PC-9 (cell line): ENCODE data around the gene CDK6. TPM values are rescaled to one million over a fixed set of nuclear protein-coding genes. Genes with fewer than 3 reads are reported as not detected.
A peak's percentile ranks its signal among the peaks of the same experiment; 100 is the strongest.

Experiments
- BruUV-seq: library from RNA; stranded (reverse); fragments of 400-500 nt; replicated peaks from 2 replicates; lab custom pipeline; 2021; lab: Mats Ljungman, UMichigan
- CTCF ChIA-PET: fragments of 300-600 bp; sonication (Branson Sonifier 250); formaldehyde crosslinking; loops from one replicate; lab custom pipeline; 2022; ENCODE audit warnings: antibody characterized with exemption; lab: Charles Lee
- POLR2A ChIA-PET: fragments of 300-600 bp; sonication (Branson Sonifier 250); formaldehyde crosslinking; loops from one replicate; lab custom pipeline; 2022; ENCODE audit warnings: antibody characterized with exemption; ENCODE audit not compliant: unreplicated experiment; lab: Charles Lee
- DNase-seq, 2 experiments: peaks; one replicate each; pipeline versions ENCODE4 v3.0.0 to v3.0.0-alpha.2; 2015 to 2022; ENCODE audit warnings: mixed read lengths in 1 of 2
- H2AFZ ChIP-seq: fragments of 200-600 bp; sonication (generic); 2 replicates; pipeline ENCODE4 v1.8.1; 2017; ENCODE audit warnings: antibody characterized with exemption
- H3F3A ChIP-seq: fragments of 200-600 bp; sonication (generic); 2 replicates; pipeline ENCODE4 v1.8.1; 2017; ENCODE audit warnings: antibody characterized with exemption, mild to moderate bottlenecking, low read depth; ENCODE audit not compliant: insufficient read depth
- H3K27ac ChIP-seq: fragments of 200-600 bp; sonication (generic); 2 replicates; pipeline ENCODE4 v1.6.1; 2016; ENCODE audit warnings: mixed run types
- H3K27me3 ChIP-seq: fragments of 200-600 bp; sonication (generic); 2 replicates; pipeline ENCODE4 v1.6.1; 2016; ENCODE audit warnings: low read depth, mixed run types; ENCODE audit not compliant: insufficient read depth
- H3K36me3 ChIP-seq: fragments of 200-600 bp; sonication (generic); 2 replicates; pipeline ENCODE4 v1.6.1; 2016; ENCODE audit warnings: low read depth, mixed run types
- H3K4me1 ChIP-seq: fragments of 200-600 bp; sonication (generic); replicated peaks from 2 replicates; pipeline ENCODE4 v1.6.1; 2016; ENCODE audit warnings: mixed run types; ENCODE audit not compliant: insufficient read depth
- H3K4me2 ChIP-seq: fragments of 200-600 bp; sonication (generic); 2 replicates; pipeline ENCODE4 v1.6.1; 2017; ENCODE audit warnings: mixed run types
- H3K4me3 ChIP-seq: fragments of 200-600 bp; sonication (generic); 2 replicates; pipeline ENCODE4 v1.6.1; 2016; ENCODE audit warnings: mixed run types
- H3K79me2 ChIP-seq: fragments of 200-600 bp; sonication (generic); 2 replicates; pipeline ENCODE4 v1.6.1; 2017; ENCODE audit warnings: low read depth, mixed run types
- H3K9me2 ChIP-seq: fragments of 200-600 bp; sonication (generic); 2 replicates; pipeline ENCODE4 v1.8.1; 2017; ENCODE audit warnings: mild to moderate bottlenecking; ENCODE audit not compliant: insufficient read depth
- H3K9me3 ChIP-seq: fragments of 200-600 bp; sonication (generic); 2 replicates; pipeline ENCODE4 v1.8.1; 2016; ENCODE audit warnings: low read depth; ENCODE audit not compliant: insufficient read depth
- H4K20me1 ChIP-seq: fragments of 200-600 bp; sonication (generic); 2 replicates; pipeline ENCODE4 v1.8.1; 2017; ENCODE audit not compliant: insufficient read depth
- CTCF ChIP-seq: fragments of 200-600 bp; sonication (generic); conservative IDR thresholded peaks from 2 replicates; pipeline ENCODE4 v1.6.1; 2017; ENCODE audit warnings: mixed run types, antibody characterized with exemption, mild to moderate bottlenecking, moderate library complexity
- EZH2 ChIP-seq: fragments of 200-600 bp; sonication (generic); IDR thresholded peaks from 2 replicates; pipeline ENCODE4 v1.8.0; 2017; ENCODE audit warnings: antibody characterized with exemption, low read depth
- intact Hi-C: fragments of 100-400 bp; cut with micrococcal nuclease; formaldehyde crosslinking; loops from one replicate; pipeline ENCODE4 v1.10.0; 2022; ENCODE audit not compliant: unreplicated experiment
- total RNA-seq: library from RNA; stranded (reverse); gene quantifications from 2 replicates; pipeline ENCODE4 v1.2.3, GENCODE V29; 2021

CDK6 gene
- total RNA-seq, 1 experiment from 2014 or later = 49.5 TPM

- ChIA-PET POLR2A (no interaction called here), CTCF (no interaction called here)
- intact Hi-C loops = no loop called here
- Histone ChIP-seq H3F3A (no peaks in the 10 kb centered on the region), H3K4me2 (no peak overlapping the region), H2AFZ (no peak overlapping the region), H3K4me3 (no peak overlapping the region), H3K27ac (no peak overlapping the region), H3K36me3 (no peaks in the 10 kb centered on the region), H3K27me3 (no peaks in the 10 kb centered on the region), H3K9me2 (no peaks in the 10 kb centered on the region), H4K20me1 (no peaks in the 10 kb centered on the region), H3K4me1 (no peaks in the 10 kb centered on the region), H3K9me3 (no peaks in the 10 kb centered on the region), H3K79me2 (no peaks in the 10 kb centered on the region)
- BruUV-seq = no TSS peak
- DNase-seq = no peak
- no peak for TF ChIP-seq CTCF
- TF ChIP-seq EZH2 = no peak
Measured at GRCh38 chr7:92881091-92881485, 44.7 kb upstream of the CDK6 start.

GRCh38 chr7:92880212-92881090, 44.1 kb upstream of the CDK6 start:
- no peaks in the 10 kb centered on the region for H3K4me1 ChIP-seq
- H4K20me1 ChIP-seq = no peaks in the 10 kb centered on the region
- H3K27ac ChIP-seq = no peak overlapping the region
- no peaks in the 10 kb centered on the region for H3K36me3 ChIP-seq
- no peaks in the 10 kb centered on the region for H3K9me2 ChIP-seq
- ChIA-PET POLR2A (no interaction called here), CTCF (no interaction called here)
- no peak overlapping the region for H3K4me2 ChIP-seq
- intact Hi-C loops = no loop called here
- no peaks in the 10 kb centered on the region for H3K79me2 ChIP-seq
- BruUV-seq = no TSS peak
- no peak overlapping the region for H2AFZ ChIP-seq
- DNase-seq = no peak
- TF ChIP-seq CTCF (0 out of 2 replicates have a peak, but pooled peaks have one; percentile 10), EZH2 (no peak)
- H3K27me3 ChIP-seq = no peaks in the 10 kb centered on the region
- H3F3A ChIP-seq = no peaks in the 10 kb centered on the region
- H3K9me3 ChIP-seq = no peaks in the 10 kb centered on the region
- H3K4me3 ChIP-seq = no peak overlapping the region

- Histone ChIP-seq H3K9me3 (no peaks in the 10 kb centered on the region), H2AFZ (no peak overlapping the region), H3F3A (no peaks in the 10 kb centered on the region), H3K4me2 (no peak overlapping the region), H3K4me1 (no peaks in the 10 kb centered on the region), H3K4me3 (no peak overlapping the region), H3K36me3 (no peaks in the 10 kb centered on the region), H3K27ac (no peak overlapping the region), H3K9me2 (no peaks in the 10 kb centered on the region), H4K20me1 (no peaks in the 10 kb centered on the region), H3K79me2 (no peaks in the 10 kb centered on the region), H3K27me3 (no peaks in the 10 kb centered on the region)
- ChIA-PET CTCF (no interaction called here), POLR2A (no interaction called here)
- DNase-seq = no peak
- no peak for TF ChIP-seq EZH2
- TF ChIP-seq CTCF = no peak
- BruUV-seq = no TSS peak
- intact Hi-C loops = no loop called here
Measured at GRCh38 chr7:92877367-92877766, 41.0 kb upstream of the CDK6 start.
